GF-D8 (cell line): ENCODE measurements around the gene ZC3H4.

ENCODE experiments used
- DNase-seq: peaks from one replicate; lab custom pipeline; 2025; lab: John Stamatoyannopoulos, UW

ZC3H4 gene

DNA sequence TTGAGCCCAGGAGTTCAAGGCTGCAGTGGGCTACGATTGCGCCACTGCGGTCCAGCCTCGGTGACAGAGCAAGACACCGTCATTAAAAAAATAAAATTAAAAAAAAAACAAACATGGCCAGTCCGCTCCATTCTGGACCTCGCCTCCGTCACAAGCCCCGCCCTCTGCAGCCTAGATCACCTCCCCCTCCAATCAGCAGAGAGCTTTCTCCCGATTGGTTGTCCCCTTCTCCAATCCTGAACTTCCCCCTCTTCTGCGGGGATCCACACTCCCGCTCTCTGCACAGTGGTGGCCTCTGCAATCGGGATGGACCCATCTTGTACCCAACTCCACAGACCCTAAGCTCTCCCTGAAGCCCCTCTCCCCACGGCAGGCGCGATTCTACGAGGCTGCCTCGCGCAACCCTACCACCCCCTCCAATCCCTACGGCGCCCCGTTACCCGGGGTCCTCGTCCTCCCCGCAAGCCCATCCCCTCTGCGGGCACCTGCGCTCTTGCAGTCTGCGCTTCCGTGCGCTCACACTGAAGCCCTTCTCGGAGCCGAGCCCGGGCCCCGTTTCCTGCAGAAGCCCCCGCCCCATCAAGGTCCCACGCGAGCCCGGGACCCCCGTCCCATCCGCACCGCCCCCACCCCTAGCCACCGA lies 65.7 kb downstream of the ZC3H4 start:
- peak; percentile 75 for DNase-seq

- DNase-seq: no peak
Observed at GRCh38 chr19:47047272-47047762, 66.3 kb downstream of the ZC3H4 start.

GRCh38 chr19:47045867-47046470 lies 67.6 kb downstream of the ZC3H4 start:
- no peak for DNase-seq

GRCh38 chr19:47044946-47045866 lies 68.4 kb downstream of the ZC3H4 start:
- no peak for DNase-seq

DNA sequence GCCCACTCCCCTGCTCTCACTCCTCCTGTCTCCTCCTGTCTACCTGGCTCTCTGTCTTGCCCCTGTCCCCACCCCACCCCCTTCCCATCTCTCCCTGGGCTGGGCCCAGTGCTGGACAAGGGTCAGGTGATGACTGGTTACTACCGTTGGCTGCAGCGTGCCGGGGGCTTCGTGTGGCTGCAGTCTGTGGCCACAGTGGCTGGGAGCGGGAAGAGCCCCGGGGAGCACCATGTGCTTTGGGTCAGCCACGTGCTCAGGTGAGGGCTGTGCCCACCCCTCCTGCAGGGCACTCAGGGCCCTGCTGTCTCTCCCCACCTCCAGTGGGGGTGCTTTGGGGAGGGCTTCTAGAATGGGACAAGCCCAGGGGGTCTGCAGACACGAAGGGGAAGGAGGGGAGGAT lies 72.7 kb downstream of the ZC3H4 start:
- DNase-seq: no peak

DNA sequence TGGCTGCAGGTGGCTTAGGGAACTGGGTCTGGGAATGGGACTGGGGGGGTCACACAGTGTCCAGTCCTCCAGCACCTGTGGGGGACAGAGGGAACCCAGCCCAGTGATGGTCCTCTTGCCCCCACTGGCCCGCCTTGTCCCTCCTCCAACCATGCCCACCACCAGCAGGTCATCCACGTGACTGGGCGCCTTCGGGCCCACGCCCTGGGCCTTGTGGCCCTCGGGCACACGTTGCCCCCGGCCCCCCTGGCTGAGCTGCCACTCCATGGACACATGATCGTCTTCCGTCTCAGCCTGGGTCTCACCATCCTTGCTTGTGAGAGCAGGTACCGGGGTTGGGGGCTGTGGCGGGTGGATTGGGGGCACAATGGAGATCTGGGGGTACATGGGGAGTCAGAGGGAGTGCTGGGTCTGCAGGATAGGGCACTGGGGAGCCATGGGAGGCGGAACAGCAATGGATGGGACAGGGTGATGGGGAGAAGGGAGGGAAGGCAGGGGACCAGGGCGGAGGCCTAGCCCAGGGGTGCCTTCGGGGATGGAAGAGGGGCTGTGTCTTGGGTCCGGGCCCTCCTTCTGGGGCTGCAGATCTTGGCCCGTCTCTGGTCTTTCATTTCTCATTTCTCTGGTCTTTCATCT lies 74.2 kb downstream of the ZC3H4 start:
- no peak for DNase-seq

GRCh38 chr19:47037766-47038165 lies 75.8 kb downstream of the ZC3H4 start:
- no peak for DNase-seq

DNA sequence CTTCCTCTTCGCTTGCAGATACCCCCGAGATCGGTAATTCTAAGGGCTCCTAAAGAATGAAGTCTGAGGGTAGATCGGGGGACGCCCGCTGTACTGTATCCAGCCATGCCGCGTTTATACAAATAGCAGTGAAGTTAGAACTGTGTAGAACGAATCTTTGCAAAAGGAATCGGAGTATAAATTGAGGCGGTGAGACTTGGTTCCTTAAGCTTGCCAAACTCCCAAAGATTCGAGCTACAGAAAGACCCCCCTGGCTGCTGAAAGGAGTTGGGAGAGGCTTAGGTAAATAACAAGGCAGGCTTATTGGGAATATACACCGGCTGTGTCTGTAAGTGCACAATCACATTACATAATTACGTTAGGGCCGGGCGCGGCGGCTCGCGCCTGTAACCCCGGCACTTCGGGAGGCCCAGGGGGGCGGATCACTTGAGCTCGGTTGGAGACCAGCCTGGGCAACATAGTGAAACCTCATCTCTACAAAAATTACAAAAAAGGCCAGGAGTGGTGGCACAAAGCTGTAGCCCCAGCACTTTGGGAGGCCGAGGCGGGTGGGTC lies 77.4 kb downstream of the ZC3H4 start:
- DNase-seq: no peak

GRCh38 chr19:47035127-47036096 lies 78.2 kb downstream of the ZC3H4 start:
- peak; percentile 63 for DNase-seq

DNA sequence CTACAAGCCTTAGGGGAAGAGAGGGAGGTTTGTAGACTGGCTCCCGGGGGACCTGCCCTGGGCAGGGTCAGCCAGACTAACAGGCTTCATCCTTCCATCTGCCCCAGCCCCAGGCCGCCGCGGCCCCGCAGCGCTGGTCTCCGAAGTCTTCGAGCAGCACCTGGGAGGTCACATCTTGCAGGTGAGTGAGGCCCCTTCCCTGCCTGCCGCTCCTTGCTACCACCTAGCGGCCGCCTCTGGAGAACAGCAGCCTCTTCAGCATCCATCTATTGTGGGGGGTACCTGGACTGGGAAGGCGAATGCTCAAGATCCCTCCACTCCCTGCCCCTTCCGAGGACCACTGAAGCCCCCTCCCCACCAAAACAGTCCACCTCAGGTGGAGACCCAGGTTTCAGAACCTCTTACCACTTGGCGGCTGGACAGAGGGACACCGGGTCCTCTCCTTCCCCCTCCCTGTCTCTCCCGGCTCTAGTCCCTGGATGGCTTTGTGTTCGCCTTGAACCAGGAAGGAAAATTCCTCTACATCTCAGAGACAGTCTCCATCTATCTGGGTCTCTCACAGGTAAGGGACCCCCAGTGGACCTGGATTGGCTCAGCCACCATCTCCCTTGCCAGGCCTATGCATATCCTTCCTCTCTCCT lies 81.3 kb downstream of the ZC3H4 start:
- DNase-seq: no peak

DNA sequence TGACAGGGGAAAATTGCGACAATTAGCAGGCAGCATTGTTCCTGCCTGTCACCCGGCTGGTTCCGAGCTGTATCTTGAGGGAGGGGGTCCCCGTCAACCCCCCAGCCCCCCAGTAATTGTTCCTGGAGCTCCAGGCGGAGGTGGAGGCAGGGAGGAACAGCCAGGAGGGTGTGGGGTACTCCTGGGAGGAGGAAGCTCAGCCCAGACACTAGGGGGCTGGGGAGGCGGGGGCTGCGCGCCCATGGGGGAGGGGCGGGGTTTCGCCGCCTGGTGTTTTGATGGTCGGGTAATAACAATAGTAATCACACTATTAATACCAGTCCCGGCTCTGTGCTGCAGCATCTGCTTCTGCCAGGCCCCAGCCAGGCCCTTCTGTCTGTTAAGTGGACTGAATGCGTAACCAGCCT lies 85.4 kb downstream of the ZC3H4 start:
- DNase-seq: no peak

GRCh38 chr19:47027586-47028088 lies 85.9 kb downstream of the ZC3H4 start:
- DNase-seq: no peak

DNA sequence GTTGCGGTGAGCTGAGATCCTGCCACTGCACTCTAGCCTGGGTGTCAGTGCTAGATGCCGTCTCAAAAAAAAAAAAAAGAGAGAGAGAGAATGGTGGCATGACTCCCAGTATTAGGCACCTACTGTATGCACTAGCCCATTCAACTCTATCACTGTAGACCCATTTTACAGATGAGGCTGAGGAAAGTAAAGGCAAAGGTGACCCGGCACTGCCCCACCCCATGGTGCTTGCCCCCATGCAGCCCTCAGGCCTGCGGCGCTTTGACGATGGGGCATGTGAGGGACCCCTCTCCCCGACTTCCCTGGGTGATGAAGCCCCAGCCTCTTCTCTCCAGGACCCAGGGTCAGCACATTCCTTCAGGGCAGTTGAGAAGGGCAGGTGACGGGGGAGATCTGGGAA lies 86.7 kb downstream of the ZC3H4 start:
- no peak for DNase-seq

DNA sequence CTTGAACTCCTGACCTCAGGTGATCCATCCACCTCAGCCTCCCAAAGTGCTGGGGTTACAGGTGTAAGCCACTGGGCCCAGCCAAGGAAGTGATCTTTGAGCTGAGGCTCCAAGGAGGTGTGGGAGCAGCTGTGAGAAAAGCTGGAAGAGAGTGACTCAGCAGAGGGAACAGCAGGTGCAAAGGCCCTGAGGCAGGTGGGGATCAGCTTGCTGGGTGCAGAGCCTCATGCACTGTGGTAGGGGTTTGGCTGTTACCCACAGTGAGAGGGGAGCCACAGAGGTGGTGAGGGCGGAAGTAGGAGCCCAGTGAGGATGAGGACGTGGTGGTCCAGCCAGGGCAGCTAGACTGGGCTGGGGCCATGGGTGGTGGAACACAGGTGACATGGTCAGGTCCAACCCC lies 87.4 kb downstream of the ZC3H4 start:
- DNase-seq: no peak

GRCh38 chr19:47024502-47024901 lies 89.1 kb downstream of the ZC3H4 start:
- DNase-seq: no peak

DNA sequence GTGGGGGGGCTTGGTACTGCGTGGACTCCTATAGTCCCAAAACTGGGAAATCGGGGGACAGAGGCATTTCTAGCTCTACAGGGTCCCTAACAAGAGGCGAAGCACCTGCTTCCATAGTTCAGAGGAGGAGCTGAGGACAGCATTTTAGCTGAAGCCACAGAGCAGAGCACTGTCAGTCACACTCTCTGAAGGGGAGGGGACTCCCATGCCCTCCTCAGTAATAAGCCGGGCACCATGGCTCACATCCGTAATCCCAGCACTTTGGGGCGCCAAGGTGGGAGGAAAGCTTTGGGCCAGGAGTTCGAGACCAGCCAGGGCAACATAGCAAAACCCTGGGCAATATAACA lies 90.2 kb downstream of the ZC3H4 start:
- DNase-seq: no peak

GRCh38 chr19:47022541-47023447 lies 90.8 kb downstream of the ZC3H4 start:
- DNase-seq: no peak

DNA sequence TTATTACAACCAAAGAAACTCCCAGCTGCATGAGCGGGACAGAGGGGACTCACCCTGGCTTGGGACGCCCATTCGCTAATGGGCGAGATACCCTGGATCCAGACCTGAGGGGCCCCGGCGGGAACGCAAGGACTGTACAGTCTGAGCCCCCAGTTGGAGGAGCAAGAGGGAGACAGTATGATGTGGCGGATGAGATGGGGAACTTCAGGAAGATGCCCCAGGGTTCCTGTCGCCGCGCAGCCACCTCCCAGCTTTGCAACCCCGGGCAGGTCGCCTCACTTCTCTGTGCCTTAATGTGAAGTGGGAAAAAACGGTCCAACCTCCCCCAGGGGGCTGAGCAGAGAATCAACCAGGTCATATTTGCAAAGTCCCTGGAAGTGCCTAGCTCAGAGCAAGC lies 91.4 kb downstream of the ZC3H4 start:
- DNase-seq: no peak

DNA sequence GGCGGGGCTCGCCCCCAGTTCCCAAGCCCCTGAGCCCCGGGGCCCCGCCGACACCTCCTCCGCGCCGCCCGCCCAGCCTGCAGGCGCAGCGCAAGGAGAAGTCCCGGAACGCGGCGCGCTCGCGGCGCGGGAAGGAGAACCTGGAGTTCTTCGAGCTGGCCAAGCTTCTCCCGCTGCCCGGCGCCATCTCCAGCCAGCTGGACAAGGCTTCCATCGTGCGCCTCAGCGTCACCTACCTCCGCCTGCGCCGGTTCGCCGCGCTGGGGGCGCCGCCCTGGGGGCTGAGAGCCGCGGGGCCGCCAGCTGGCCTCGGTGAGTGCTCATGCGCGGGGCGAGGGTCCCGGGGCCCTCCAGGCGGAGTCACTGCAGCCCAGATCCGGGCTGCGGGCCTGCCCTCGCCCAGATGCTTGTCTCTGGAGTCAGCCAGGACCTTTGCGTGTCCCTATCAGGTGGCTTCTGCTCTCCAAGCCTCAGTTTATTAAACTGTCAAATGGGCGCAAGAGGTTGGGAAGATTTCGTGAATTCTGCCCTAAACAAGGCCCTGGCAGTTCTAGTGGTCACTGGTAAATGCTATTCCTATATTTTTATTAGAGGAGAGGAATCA lies 91.9 kb downstream of the ZC3H4 start:
- no peak for DNase-seq
